GM19193 (cell line): ENCODE measurements around the gene FCHSD2.

Experiments used
- POLR2A ChIP-seq: IDR thresholded peaks from 4 replicates; pipeline ENCODE4 v1.6.1; 2011; ENCODE audit not compliant: insufficient read depth, insufficient read length; ENCODE audit errors: extremely low read depth

Gene FCHSD2

GRCh38 chr11:73176874-73177155, 34.7 kb upstream of the FCHSD2 start:
- TF ChIP-seq POLR2A, result no peak

- TF ChIP-seq POLR2A, result no peak
Observed at GRCh38 chr11:73176145-73176873, 34.2 kb upstream of the FCHSD2 start.

- TF ChIP-seq POLR2A, result no peak
Observed at GRCh38 chr11:73175551-73176144, 33.5 kb upstream of the FCHSD2 start.

GRCh38 chr11:73174495-73174791, 32.3 kb upstream of the FCHSD2 start:
- no peak for TF ChIP-seq POLR2A

- TF ChIP-seq POLR2A, result no peak
Observed at GRCh38 chr11:73173755-73174494, 31.8 kb upstream of the FCHSD2 start.

- no peak for TF ChIP-seq POLR2A
Observed at GRCh38 chr11:73172992-73173656, 31.0 kb upstream of the FCHSD2 start.

- TF ChIP-seq POLR2A, result no peak
Observed at GRCh38 chr11:73171436-73172161, 29.5 kb upstream of the FCHSD2 start.

- no peak for TF ChIP-seq POLR2A
Observed at GRCh38 chr11:73170140-73170539, 28.0 kb upstream of the FCHSD2 start.

GRCh38 chr11:73168925-73169579, 26.9 kb upstream of the FCHSD2 start:
- no peak for TF ChIP-seq POLR2A

- no peak for TF ChIP-seq POLR2A
Observed at GRCh38 chr11:73167363-73167954, 25.3 kb upstream of the FCHSD2 start.

GRCh38 chr11:73164803-73165540, 22.9 kb upstream of the FCHSD2 start:
- TF ChIP-seq POLR2A, result no peak

GRCh38 chr11:73163638-73164174, 21.6 kb upstream of the FCHSD2 start:
- no peak for TF ChIP-seq POLR2A

- no peak for TF ChIP-seq POLR2A
Observed at GRCh38 chr11:73162196-73162740, 20.1 kb upstream of the FCHSD2 start.

- TF ChIP-seq POLR2A, result no peak
Observed at GRCh38 chr11:73160005-73160760, 18.1 kb upstream of the FCHSD2 start.
